K562 (cell line): ENCODE data around the gene NBPF8. TPM values are rescaled to one million over a fixed set of nuclear protein-coding genes. Genes with fewer than 3 reads are reported as not detected.

Experiments
- ARID3B ChIP-seq: fragments of 250-450 bp; sonication (Bioruptor Pico); IDR thresholded peaks from 2 replicates; pipeline ENCODE4 v1.4.0; 2020; ENCODE audit warnings: borderline replicate concordance
- EHMT2 ChIP-seq: fragments of 450-650 bp; IDR thresholded peaks from 2 replicates; pipeline ENCODE4 v1.6.1; 2018; ENCODE audit warnings: antibody characterized with exemption
- MGA ChIP-seq: fragments of 450-650 bp; IDR thresholded peaks from 2 replicates; pipeline ENCODE4 v1.6.1; 2016; ENCODE audit warnings: mild to moderate bottlenecking, moderate library complexity
- MNT ChIP-seq, 2 experiments: fragments of 450-650 bp; conservative IDR thresholded peaks; 2 replicates each; pipeline ENCODE4 v1.6.1; 2017; ENCODE audit warnings: mild to moderate bottlenecking in 2 of 2, moderate library complexity in 2 of 2
- PHF21A ChIP-seq: fragments of 450-650 bp; IDR thresholded peaks from 2 replicates; pipeline ENCODE4 v1.6.1; 2017; ENCODE audit warnings: low read depth, borderline replicate concordance
- polyA plus RNA-seq, 8 experiments: library from polyadenylated mRNA; depleted of rRNA in 4 of 8; stranded (reverse) in 5 of 8; unstranded in 3 of 8; fragments of >200 nt; fragmentation: Nextera tagmentation in 2 of 8; fragmentation: Illumina TruSeq in 1 of 8; extraction: Ambion mirVana in 2 of 8; extraction: Trizol in 1 of 8; gene quantifications; 2 replicates each; pipeline versions ENCODE4 v1.2.1 to v1.2.3, GENCODE V29; 2011 to 2014; ENCODE audit warnings: inconsistent platforms in 1 of 8, missing spikeins in 1 of 8
- total RNA-seq, 7 experiments: library from RNA; depleted of rRNA in 6 of 7; stranded (reverse); fragments of >200 nt in 6 of 7; fragmentation: Illumina TruSeq in 2 of 7; extraction: Trizol in 2 of 7; gene quantifications; 2 replicates each; pipeline versions ENCODE4 v1.2.1 to v1.2.3, GENCODE V29; 2011 to 2021; ENCODE audit warnings: low replicate concordance in 1 of 7

The NBPF8 gene
- total and polyA plus RNA-seq, 9 of the 15 experiments (the other 6 are each of a cell fraction or from before 2014, with no cell fraction given): 1.7 to 14.7 (median 7.1) TPM

- TF ChIP-seq MNT (conservative IDR thresholded peaks at IDR 0.05) (0 out of 4 replicates have a peak, but pooled peaks of 1 of the 2 experiments have one; percentile 12), PHF21A (0 out of 2 replicates have a peak, but pooled peaks have one; percentile 37), EHMT2 (peak; percentile 52; the same call in 1 of the 2 replicates), MGA (peak; percentile 46; the same call in 1 of the 2 replicates), ARID3B (CRISPR knock-in tag) (0 out of 2 replicates have a peak, but pooled peaks have one; percentile 48)
Observed at GRCh38 chr1:120415492-120415961, 692 bp downstream of the NBPF8 start (continued).
